Cardiac muscle cell (in vitro differentiated cells and primary cell): ENCODE results near the gene ESYT3. TPM values are rescaled to one million over a fixed set of nuclear protein-coding genes. Genes with fewer than 3 reads are reported as not detected.
A peak's percentile ranks its signal among the peaks of the same experiment; 100 is the strongest.
"Not testable (repeated sequence)": the region's sequence is repeated elsewhere in the genome, so short reads cannot be mapped to it uniquely, and the experiment has no call there.

ENCODE experiments used
- DNase-seq, 2 donors: peaks; one replicate each; pipeline versions ENCODE4 v3.0.0 to v3.0.0-alpha.2; 2010 to 2017; ENCODE audit warnings: low read depth in 1 of 2, low spot score in 1 of 2
- H3K27ac ChIP-seq: fragments of 200-600 bp; sonication (generic); 2 replicates; pipeline ENCODE4 v1.5.1; 2016
- H3K27me3 ChIP-seq: fragments of 200-600 bp; sonication (generic); 2 replicates; pipeline ENCODE4 v1.6.0; 2016; ENCODE audit warnings: control low read depth
- H3K36me3 ChIP-seq: fragments of 200-600 bp; sonication (generic); 2 replicates; pipeline ENCODE4 v1.5.1; 2016; ENCODE audit warnings: control low read depth
- H3K4me1 ChIP-seq: fragments of 200-600 bp; sonication (generic); 2 replicates; pipeline ENCODE4 v1.8.1; 2017; ENCODE audit warnings: low read depth, mild to moderate bottlenecking, mixed run types
- H3K4me3 ChIP-seq: fragments of 200-600 bp; sonication (generic); 2 replicates; pipeline ENCODE4 v1.5.1; 2016; ENCODE audit warnings: mild to moderate bottlenecking
- H3K9me3 ChIP-seq: fragments of 200-600 bp; sonication (generic); 2 replicates; pipeline ENCODE4 v1.5.1; 2017; ENCODE audit warnings: low read depth, mild to moderate bottlenecking, control low read depth
- polyA plus RNA-seq: library from polyadenylated mRNA; unstranded; fragments of >200 nt; fragmentation: Nextera tagmentation; extraction: Ambion mirVana; gene quantifications from 2 replicates; pipeline ENCODE4 v1.2.1, GENCODE V29; 2016
- total RNA-seq: library from RNA; depleted of rRNA; stranded (reverse); fragments of >200 nt; gene quantifications from 2 replicates; pipeline ENCODE4 v1.2.3, GENCODE V29; 2016
- TF ChIP-seq, protein P1 (sequence below): IDR thresholded peaks from 2 replicates; pipeline ENCODE4 v1.5.1; 2012; ENCODE audit warnings: low read depth, mild to moderate bottlenecking, low read length

ESYT3 gene
- total and polyA plus RNA-seq, 2 experiments from 2014 or later: 1.8 to 6.3 TPM

GRCh38 chr3:138426211-138426610, 8.2 kb upstream of the ESYT3 start:
- H3K4me3 ChIP-seq: no peak overlapping the region
- TF ChIP-seq, protein P1, sequence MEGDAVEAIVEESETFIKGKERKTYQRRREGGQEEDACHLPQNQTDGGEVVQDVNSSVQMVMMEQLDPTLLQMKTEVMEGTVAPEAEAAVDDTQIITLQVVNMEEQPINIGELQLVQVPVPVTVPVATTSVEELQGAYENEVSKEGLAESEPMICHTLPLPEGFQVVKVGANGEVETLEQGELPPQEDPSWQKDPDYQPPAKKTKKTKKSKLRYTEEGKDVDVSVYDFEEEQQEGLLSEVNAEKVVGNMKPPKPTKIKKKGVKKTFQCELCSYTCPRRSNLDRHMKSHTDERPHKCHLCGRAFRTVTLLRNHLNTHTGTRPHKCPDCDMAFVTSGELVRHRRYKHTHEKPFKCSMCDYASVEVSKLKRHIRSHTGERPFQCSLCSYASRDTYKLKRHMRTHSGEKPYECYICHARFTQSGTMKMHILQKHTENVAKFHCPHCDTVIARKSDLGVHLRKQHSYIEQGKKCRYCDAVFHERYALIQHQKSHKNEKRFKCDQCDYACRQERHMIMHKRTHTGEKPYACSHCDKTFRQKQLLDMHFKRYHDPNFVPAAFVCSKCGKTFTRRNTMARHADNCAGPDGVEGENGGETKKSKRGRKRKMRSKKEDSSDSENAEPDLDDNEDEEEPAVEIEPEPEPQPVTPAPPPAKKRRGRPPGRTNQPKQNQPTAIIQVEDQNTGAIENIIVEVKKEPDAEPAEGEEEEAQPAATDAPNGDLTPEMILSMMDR: peak; percentile 62
- no peak overlapping the region for H3K27ac ChIP-seq
- H3K4me1 ChIP-seq: no peaks in the 10 kb centered on the region
- peaks cover 1% of the 10 kb centered on the region for H3K27me3 ChIP-seq
- H3K9me3 ChIP-seq: no peaks in the 10 kb centered on the region
- peak; percentile 58 to 60 for DNase-seq
- H3K36me3 ChIP-seq: no peaks in the 10 kb centered on the region

- not testable (repeated sequence) for H3K9me3 ChIP-seq, DNase-seq, H3K4me3 ChIP-seq, H3K27ac ChIP-seq, H3K4me1 ChIP-seq, H3K36me3 ChIP-seq, H3K27me3 ChIP-seq
Observed at GRCh38 chr3:138426754-138427153, 7.7 kb upstream of the ESYT3 start.

DNA sequence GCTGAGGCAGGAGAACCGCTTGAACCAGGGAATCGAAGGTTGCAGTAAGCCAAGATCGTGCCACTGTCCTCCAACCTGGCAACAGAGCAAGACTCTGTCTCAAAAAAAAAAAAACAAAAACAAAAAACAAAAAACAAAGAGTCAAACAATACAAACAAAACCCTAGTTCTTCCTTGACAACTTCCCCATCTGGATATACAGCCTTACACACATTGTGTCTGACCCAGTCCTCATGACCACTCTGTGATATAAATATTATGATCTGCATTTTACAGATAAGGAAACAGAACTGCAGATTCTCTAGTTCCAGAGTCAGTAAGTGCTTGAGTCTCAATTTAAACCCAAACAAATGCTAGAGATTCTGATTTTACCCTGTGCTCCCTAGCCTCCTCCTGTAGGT, 4.8 kb upstream of the ESYT3 start:
- TF ChIP-seq, protein P1: no peak
- DNase-seq: no peak
- no peaks in the 10 kb centered on the region for H3K36me3 ChIP-seq
- no peak overlapping the region for H3K4me3 ChIP-seq
- no peaks in the 10 kb centered on the region for H3K9me3 ChIP-seq
- peaks cover 31% of the 10 kb centered on the region for H3K27me3 ChIP-seq
- no peaks in the 10 kb centered on the region for H3K4me1 ChIP-seq
- H3K27ac ChIP-seq: no peak overlapping the region

DNA sequence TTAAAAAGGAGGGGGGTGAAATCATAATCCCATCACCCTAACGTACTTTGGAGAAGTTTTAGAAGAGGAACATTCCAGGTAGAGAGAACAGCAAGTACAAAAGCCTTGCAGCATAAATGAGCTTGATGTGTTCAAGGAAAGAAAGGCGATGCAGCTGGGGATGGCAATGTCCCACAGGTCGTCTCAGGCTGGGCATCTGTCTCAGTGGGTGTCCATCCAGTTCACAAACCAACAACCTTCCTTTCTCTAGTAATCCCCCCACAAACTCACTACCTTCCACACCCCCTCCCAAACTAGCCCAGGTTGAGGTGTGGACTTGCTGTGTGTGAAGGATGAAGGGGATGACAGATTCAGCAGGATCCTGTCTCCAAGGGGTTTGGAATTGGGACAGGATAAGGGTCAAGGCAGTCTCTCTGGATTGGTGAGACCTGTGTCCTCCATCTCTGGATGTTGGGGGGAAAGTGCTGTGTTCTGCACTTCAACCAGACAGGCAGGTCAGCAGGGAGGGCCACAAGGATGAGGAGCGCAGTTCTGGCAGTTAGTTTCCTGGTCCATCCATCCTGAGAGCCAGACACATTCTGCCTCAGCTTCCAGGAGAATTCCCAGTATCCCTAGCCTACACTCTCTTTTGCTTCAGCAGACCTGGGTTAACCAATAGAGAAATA, 1.7 kb upstream of the ESYT3 start:
- H3K36me3 ChIP-seq: no peaks in the 10 kb centered on the region
- no peak for DNase-seq
- TF ChIP-seq, protein P1: no peak
- no peaks in the 10 kb centered on the region for H3K4me1 ChIP-seq
- no peaks in the 10 kb centered on the region for H3K9me3 ChIP-seq
- no peak overlapping the region for H3K27ac ChIP-seq
- H3K4me3 ChIP-seq: no peak overlapping the region
- H3K27me3 ChIP-seq: peaks cover 55% of the 10 kb centered on the region

DNA sequence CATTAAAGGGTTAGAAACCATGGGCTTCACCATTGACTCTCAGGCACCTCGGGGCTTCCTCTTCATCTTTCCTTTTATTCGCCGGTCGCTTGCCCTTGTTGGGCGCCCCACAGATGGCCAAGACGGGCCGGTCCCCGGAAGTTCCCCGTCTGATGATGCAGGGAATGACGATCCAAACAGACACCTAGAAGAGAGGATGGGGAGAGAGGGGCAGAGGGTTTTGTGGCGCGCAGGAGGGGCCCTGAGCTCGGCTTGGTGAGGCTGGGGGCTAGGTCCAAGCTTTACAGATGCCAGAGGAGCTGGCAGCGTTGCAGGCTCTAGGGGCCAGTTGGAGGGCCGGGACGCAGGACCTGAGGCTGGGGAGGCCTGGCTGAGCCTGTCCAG, 532 bp upstream of the ESYT3 start:
- no peak overlapping the region for H3K27ac ChIP-seq
- TF ChIP-seq, protein P1: no peak
- no peak overlapping the region for H3K4me3 ChIP-seq
- peaks cover 59% of the 10 kb centered on the region for H3K27me3 ChIP-seq
- no peak for DNase-seq
- H3K4me1 ChIP-seq: no peaks in the 10 kb centered on the region
- no peaks in the 10 kb centered on the region for H3K9me3 ChIP-seq
- H3K36me3 ChIP-seq: no peaks in the 10 kb centered on the region

GRCh38 chr3:138434875-138435772, 708 bp downstream of the ESYT3 start:
- Histone ChIP-seq H3K4me3 (peak overlapping the region; percentile 39), H3K27ac (no peak overlapping the region), H3K36me3 (no peaks in the 10 kb centered on the region), H3K4me1 (peaks cover 4% of the 10 kb centered on the region), H3K27me3 (peaks cover 59% of the 10 kb centered on the region), H3K9me3 (no peaks in the 10 kb centered on the region)
- TF ChIP-seq, protein P1: no peak
- DNase-seq: peak; percentile 23 to 28
